ENCODE data around the gene IDI1. TPM values are rescaled to one million over a fixed set of nuclear protein-coding genes. Genes with fewer than 3 reads are reported as not detected.

The IDI1 gene
- total and polyA plus RNA-seq, 2 of the 13 experiments (the other 11 are each of a cell fraction or from before 2014, with no cell fraction given): 44.4 to 145 TPM

DNA sequence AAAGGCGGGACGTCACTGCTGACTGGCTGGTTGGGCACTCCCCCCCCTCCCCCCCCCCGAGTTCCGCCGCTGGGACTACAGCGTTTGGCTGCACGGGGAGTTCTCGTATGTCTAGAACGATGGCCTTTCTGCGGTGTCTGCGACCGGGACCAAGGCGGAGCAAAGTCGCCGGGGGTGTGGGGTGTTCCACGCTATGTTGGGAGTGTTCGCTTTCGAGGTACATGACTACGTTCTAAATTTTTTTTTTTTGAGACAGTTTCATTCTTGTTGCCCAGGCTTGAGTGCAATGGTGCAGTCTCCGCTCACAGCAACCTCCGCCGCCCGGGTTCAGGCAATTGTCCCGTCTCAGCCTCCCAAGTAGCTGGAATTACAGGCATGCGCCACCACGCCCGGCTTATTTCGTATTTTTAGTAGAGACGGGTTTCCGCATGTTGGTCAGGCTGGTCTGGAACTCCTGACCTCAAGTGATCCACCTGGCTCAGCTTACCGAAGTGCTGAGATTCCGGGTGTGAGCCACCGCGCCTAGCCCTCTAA, 573 bp upstream of the IDI1 start (continued):
- TF ChIP-seq ARNT2 (CRISPR knock-in tag; IDR thresholded peaks at IDR 0.05; ENCODE audit: low read depth): no peak
- TF ChIP-seq DMTF1 (CRISPR knock-in tag; IDR thresholded peaks at IDR 0.05): 0 out of 2 replicates have a peak, but pooled peaks have one; percentile 17
- 0 out of 2 replicates have a peak, but pooled peaks have one; percentile 6 for TF ChIP-seq ZNF670 (CRISPR knock-in tag; IDR thresholded peaks at IDR 0.05; ENCODE audit: borderline replicate concordance)
- TF ChIP-seq ZNF790 (CRISPR knock-in tag; IDR thresholded peaks at IDR 0.05; ENCODE audit: borderline replicate concordance): no peak
- TF ChIP-seq ZC3H13 (CRISPR knock-in tag; IDR thresholded peaks at IDR 0.05): 0 out of 2 replicates have a peak, but pooled peaks have one; percentile 12
- no peak for TF ChIP-seq ERF (CRISPR knock-in tag; IDR thresholded peaks at IDR 0.05)
- TF ChIP-seq, protein P1, sequence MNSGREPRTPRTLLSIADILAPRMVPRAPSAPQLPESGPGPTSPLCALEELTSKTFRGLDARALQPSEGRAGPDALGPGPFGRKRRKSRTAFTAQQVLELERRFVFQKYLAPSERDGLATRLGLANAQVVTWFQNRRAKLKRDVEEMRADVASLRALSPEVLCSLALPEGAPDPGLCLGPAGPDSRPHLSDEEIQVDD (CRISPR knock-in tag; IDR thresholded peaks at IDR 0.05; ENCODE audit: borderline replicate concordance): no peak
- TF ChIP-seq MXD3 (CRISPR knock-in tag; IDR thresholded peaks at IDR 0.05): no peak
- TF ChIP-seq HES4 (CRISPR knock-in tag; IDR thresholded peaks at IDR 0.05; ENCODE audit: borderline replicate concordance): no peak
- no peak for TF ChIP-seq ZNF776 (CRISPR knock-in tag; IDR thresholded peaks at IDR 0.05)
- TF ChIP-seq ZBTB42 (CRISPR knock-in tag; IDR thresholded peaks at IDR 0.05): peak; percentile 48; the same call in 1 of the 2 replicates
- no peak for TF ChIP-seq SIX4 (CRISPR knock-in tag; IDR thresholded peaks at IDR 0.05)
- TF ChIP-seq ZNF883 (CRISPR knock-in tag; IDR thresholded peaks at IDR 0.05; ENCODE audit: not compliant biosample characterization): no peak
- TF ChIP-seq HNRNPL (IDR thresholded peaks at IDR 0.05; ENCODE audit: low read depth, low read length): no peak
- TF ChIP-seq, protein P2, sequence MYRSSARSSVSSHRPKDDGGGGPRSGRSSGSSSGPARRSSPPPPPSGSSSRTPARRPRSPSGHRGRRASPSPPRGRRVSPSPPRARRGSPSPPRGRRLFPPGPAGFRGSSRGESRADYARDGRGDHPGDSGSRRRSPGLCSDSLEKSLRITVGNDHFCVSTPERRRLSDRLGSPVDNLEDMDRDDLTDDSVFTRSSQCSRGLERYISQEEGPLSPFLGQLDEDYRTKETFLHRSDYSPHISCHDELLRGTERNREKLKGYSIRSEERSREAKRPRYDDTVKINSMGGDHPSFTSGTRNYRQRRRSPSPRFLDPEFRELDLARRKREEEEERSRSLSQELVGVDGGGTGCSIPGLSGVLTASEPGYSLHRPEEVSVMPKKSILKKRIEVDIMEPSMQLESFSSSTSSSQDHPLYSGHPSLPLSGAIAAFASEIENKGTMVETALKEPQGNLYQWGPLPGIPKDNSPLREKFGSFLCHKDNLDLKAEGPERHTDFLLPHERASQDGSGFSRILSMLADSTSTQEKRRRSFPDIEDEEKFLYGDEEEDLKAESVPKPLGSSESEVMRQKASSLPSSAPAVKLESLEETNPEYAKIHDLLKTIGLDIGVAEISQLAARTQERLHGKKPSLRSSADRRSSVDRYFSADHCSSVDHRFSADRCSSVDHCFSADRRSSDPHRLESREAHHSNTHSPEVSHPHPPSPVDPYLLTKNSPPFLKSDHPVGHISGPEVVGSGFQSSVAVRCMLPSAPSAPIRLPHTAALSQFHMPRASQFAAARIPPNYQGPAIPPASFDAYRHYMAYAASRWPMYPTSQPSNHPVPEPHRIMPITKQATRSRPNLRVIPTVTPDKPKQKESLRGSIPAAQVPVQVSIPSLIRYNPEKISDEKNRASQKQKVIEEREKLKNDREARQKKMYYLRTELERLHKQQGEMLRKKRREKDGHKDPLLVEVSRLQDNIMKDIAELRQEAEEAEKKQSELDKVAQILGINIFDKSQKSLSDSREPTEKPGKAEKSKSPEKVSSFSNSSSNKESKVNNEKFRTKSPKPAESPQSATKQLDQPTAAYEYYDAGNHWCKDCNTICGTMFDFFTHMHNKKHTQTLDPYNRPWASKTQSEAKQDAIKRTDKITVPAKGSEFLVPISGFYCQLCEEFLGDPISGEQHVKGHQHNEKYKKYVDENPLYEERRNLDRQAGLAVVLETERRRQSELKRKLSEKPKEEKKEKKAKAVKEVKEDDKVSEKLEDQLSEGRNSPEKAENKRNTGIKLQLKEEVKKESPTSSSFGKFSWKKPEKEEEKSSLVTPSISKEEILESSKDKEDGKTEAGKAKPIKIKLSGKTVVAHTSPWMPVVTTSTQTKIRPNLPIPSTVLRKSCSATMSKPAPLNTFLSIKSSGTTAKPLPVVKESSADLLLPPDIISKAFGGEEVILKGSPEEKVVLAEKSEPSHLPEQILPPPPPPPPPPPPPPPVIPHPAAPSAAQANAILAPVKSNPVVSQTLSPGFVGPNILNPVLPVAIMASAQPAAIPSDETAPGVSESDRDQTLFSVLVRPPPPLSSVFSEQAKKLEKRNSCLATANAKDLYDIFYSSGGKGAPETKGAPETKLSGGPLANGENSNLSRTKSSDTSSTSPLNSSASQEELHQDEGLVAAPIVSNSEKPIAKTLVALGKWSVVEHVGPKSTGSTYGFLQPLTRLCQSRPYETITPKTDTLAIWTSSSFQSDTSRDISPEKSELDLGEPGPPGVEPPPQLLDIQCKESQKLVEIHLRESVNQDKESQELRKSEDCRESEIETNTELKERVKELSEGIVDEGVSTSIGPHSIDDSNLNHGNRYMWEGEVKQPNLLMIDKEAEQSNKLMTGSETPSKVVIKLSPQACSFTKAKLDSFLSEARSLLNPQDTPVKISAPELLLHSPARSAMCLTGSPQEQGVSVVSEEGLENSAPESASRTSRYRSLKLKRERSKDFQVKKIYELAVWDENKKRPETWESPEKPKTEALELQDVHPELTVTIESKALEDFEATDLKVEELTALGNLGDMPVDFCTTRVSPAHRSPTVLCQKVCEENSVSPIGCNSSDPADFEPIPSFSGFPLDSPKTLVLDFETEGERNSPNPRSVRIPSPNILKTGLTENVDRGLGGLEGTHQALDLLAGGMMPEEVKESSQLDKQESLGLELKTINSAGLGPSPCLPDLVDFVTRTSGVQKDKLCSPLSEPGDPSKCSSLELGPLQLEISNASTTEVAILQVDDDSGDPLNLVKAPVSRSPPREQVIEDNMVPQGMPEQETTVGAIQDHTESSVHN (CRISPR knock-in tag; IDR thresholded peaks at IDR 0.05): peak; percentile 0; the same call in 1 of the 2 replicates
- TF ChIP-seq FOXJ3 (CRISPR knock-in tag; IDR thresholded peaks at IDR 0.05; ENCODE audit: borderline replicate concordance): 0 out of 2 replicates have a peak, but pooled peaks have one; percentile 11
- TF ChIP-seq CEBPG (CRISPR knock-in tag; IDR thresholded peaks at IDR 0.05): no peak
- TF ChIP-seq ZNF33B (CRISPR knock-in tag; IDR thresholded peaks at IDR 0.05): 0 out of 2 replicates have a peak, but pooled peaks have one; percentile 15
- TF ChIP-seq TCF7L2 (IDR thresholded peaks at IDR 0.05; ENCODE audit: low read depth, low read length): no peak
